ENCODE measurements around the gene TSHZ2. TPM values are rescaled to one million over a fixed set of nuclear protein-coding genes. Genes with fewer than 3 reads are reported as not detected.

The TSHZ2 gene
- total and polyA plus RNA-seq, 2 experiments from 2014 or later: 1.1 to 5.2 TPM

GRCh38 chr20:52981051-52981450 lies 8.9 kb downstream of the TSHZ2 start:
- H3K4me1 ChIP-seq (ENCODE audit: insufficient read depth): no peaks in the 10 kb centered on the region
- H3K4me2 ChIP-seq: no peak overlapping the region
- DNase-seq (ENCODE audit: low spot score): no peak
- H3K9me2 ChIP-seq (replicated peaks; ENCODE audit: insufficient read depth): no peaks in the 10 kb centered on the region
- no peaks in the 10 kb centered on the region for H3K36me3 ChIP-seq (replicated peaks; ENCODE audit: insufficient read depth, low read depth)
- peaks cover 22% of the 10 kb centered on the region for H3K79me2 ChIP-seq
- WGBS (ENCODE audit: low lambda C conversion rate, missing lambda C conversion rate): 85% methylated on average over 8 of the region's 8 CpGs
- no peak overlapping the region for H2AFZ ChIP-seq
- H3K27me3 ChIP-seq: no peaks in the 10 kb centered on the region
- no peaks in the 10 kb centered on the region for H4K20me1 ChIP-seq (ENCODE audit: insufficient read depth, poor library complexity, severe bottlenecking)
- no peaks in the 10 kb centered on the region for H3K9me3 ChIP-seq (ENCODE audit: low read depth)
- H3K27ac ChIP-seq: no peak overlapping the region
- TF ChIP-seq EZH2phosphoT487 (IDR thresholded peaks at IDR 0.05; ENCODE audit: low read depth, severe bottlenecking, unreplicated experiment) (no peak), EZH2 (IDR thresholded peaks at IDR 0.05; ENCODE audit: borderline replicate concordance) (no peak), CTCF (IDR thresholded peaks at IDR 0.05; ENCODE audit: poor library complexity) (no peak)
- H3K4me3 ChIP-seq: no peak overlapping the region

GRCh38 chr20:52983726-52984450 lies 11.7 kb downstream of the TSHZ2 start:
- 73% methylated on average over 22 of the region's 22 CpGs for WGBS (ENCODE audit: low lambda C conversion rate, missing lambda C conversion rate)
- peaks cover 5% of the 10 kb centered on the region for H3K79me2 ChIP-seq
- DNase-seq (ENCODE audit: low spot score): no peak
- no peaks in the 10 kb centered on the region for H3K4me1 ChIP-seq (ENCODE audit: insufficient read depth)
- H3K27ac ChIP-seq: no peak overlapping the region
- H2AFZ ChIP-seq: no peak overlapping the region
- no peak overlapping the region for H3K4me3 ChIP-seq
- H3K4me2 ChIP-seq: no peak overlapping the region
- H3K36me3 ChIP-seq (replicated peaks; ENCODE audit: insufficient read depth, low read depth): no peaks in the 10 kb centered on the region
- no peaks in the 10 kb centered on the region for H3K9me2 ChIP-seq (replicated peaks; ENCODE audit: insufficient read depth)
- TF ChIP-seq EZH2 (IDR thresholded peaks at IDR 0.05; ENCODE audit: borderline replicate concordance) (no peak), CTCF (IDR thresholded peaks at IDR 0.05; ENCODE audit: poor library complexity) (no peak), EZH2phosphoT487 (IDR thresholded peaks at IDR 0.05; ENCODE audit: low read depth, severe bottlenecking, unreplicated experiment) (no peak)
- H3K27me3 ChIP-seq: no peaks in the 10 kb centered on the region
- H3K9me3 ChIP-seq (ENCODE audit: low read depth): no peaks in the 10 kb centered on the region
- no peaks in the 10 kb centered on the region for H4K20me1 ChIP-seq (ENCODE audit: insufficient read depth, poor library complexity, severe bottlenecking)

- no peaks in the 10 kb centered on the region for H3K4me1 ChIP-seq (ENCODE audit: insufficient read depth)
- H3K27me3 ChIP-seq: no peaks in the 10 kb centered on the region
- no peak overlapping the region for H3K4me2 ChIP-seq
- H3K9me2 ChIP-seq (replicated peaks; ENCODE audit: insufficient read depth): no peaks in the 10 kb centered on the region
- H3K4me3 ChIP-seq: no peak overlapping the region
- WGBS (ENCODE audit: low lambda C conversion rate, missing lambda C conversion rate): 87% methylated on average over 10 of the region's 10 CpGs
- no peak for DNase-seq (ENCODE audit: low spot score)
- no peak overlapping the region for H3K27ac ChIP-seq
- H3K9me3 ChIP-seq (ENCODE audit: low read depth): no peaks in the 10 kb centered on the region
- H2AFZ ChIP-seq: no peak overlapping the region
- H4K20me1 ChIP-seq (ENCODE audit: insufficient read depth, poor library complexity, severe bottlenecking): no peaks in the 10 kb centered on the region
- no peaks in the 10 kb centered on the region for H3K36me3 ChIP-seq (replicated peaks; ENCODE audit: insufficient read depth, low read depth)
- H3K79me2 ChIP-seq: peaks cover 5% of the 10 kb centered on the region
- TF ChIP-seq EZH2phosphoT487 (IDR thresholded peaks at IDR 0.05; ENCODE audit: low read depth, severe bottlenecking, unreplicated experiment) (no peak), CTCF (IDR thresholded peaks at IDR 0.05; ENCODE audit: poor library complexity) (no peak), EZH2 (IDR thresholded peaks at IDR 0.05; ENCODE audit: borderline replicate concordance) (no peak)
Measured at GRCh38 chr20:52984451-52984810, 12.3 kb downstream of the TSHZ2 start.
